GM12878 (cell line): ENCODE data around the gene BZW2.

ENCODE experiments used
- ATF3 ChIP-seq: IDR thresholded peaks from 2 replicates; pipeline ENCODE4 v1.6.1; 2011; ENCODE audit warnings: low read depth, mild to moderate bottlenecking, low read length, moderate library complexity, borderline replicate concordance; ENCODE audit errors: extremely low read depth
- CREM ChIP-seq: IDR thresholded peaks from 2 replicates; pipeline ENCODE4 v1.6.1; 2014; ENCODE audit warnings: antibody characterized with exemption, low read depth
- CTCF ChIP-seq, 3 experiments: IDR thresholded peaks in 2 of 3; conservative IDR thresholded peaks in 1 of 3; 2 replicates each; pipeline ENCODE4 v1.5.1; 2011; ENCODE audit warnings: low read depth in 3 of 3, low read length in 3 of 3, mild to moderate bottlenecking in 3 of 3, control low read depth in 2 of 3, moderate library complexity in 2 of 3, inconsistent platforms in 1 of 3, mixed read lengths in 1 of 3; ENCODE audit not compliant: control insufficient read depth in 2 of 3, insufficient read depth in 1 of 3; ENCODE audit errors: extremely low read depth in 1 of 3
- EP300 ChIP-seq, 2 experiments: fragments of 150-350 bp in 1 of 2; IDR thresholded peaks; 2 replicates each; pipeline ENCODE4 v1.6.1; 2011 to 2012; ENCODE audit warnings: low read depth in 2 of 2, low read length in 2 of 2, borderline replicate concordance in 1 of 2, improper control_type of control experiment in 1 of 2, inconsistent platforms in 1 of 2; ENCODE audit not compliant: control insufficient read depth in 1 of 2
- EZH2 ChIP-seq: IDR thresholded peaks from 2 replicates; pipeline ENCODE4 v1.6.1; 2012; ENCODE audit warnings: low read depth, mild to moderate bottlenecking, control low read depth, inconsistent platforms, low read length, borderline replicate concordance; ENCODE audit not compliant: control insufficient read depth
- JUND ChIP-seq: IDR thresholded peaks from 2 replicates; pipeline ENCODE4 v1.6.1; 2012; ENCODE audit warnings: low read depth, mild to moderate bottlenecking, low read length, improper control_type of control experiment, moderate library complexity
- NFIC ChIP-seq: IDR thresholded peaks from 2 replicates; pipeline ENCODE4 v1.6.1; 2012; ENCODE audit warnings: low read depth, mild to moderate bottlenecking, inconsistent platforms, low read length, moderate library complexity
- POLR2AphosphoS5 ChIP-seq: IDR thresholded peaks from 2 replicates; pipeline ENCODE4 v1.6.1; 2011; ENCODE audit warnings: mild to moderate bottlenecking, low read length, inconsistent platforms
- TAF1 ChIP-seq: IDR thresholded peaks from 2 replicates; pipeline ENCODE4 v1.6.1; 2011; ENCODE audit warnings: mild to moderate bottlenecking, low read depth, low read length, borderline replicate concordance
- USF1 ChIP-seq: IDR thresholded peaks from 2 replicates; pipeline ENCODE4 v1.6.1; 2011; ENCODE audit warnings: borderline replicate concordance, low read depth, mild to moderate bottlenecking, moderate library complexity, mixed read lengths, low read length; ENCODE audit not compliant: insufficient read depth; ENCODE audit errors: extremely low read length
- USF2 ChIP-seq: IDR thresholded peaks from 2 replicates; pipeline ENCODE4 v1.6.1; 2011; ENCODE audit warnings: low read depth, low read length, improper control_type of control experiment, borderline replicate concordance
- ZZZ3 ChIP-seq: IDR thresholded peaks from 2 replicates; pipeline ENCODE4 v1.6.1; 2011; ENCODE audit warnings: low read depth; ENCODE audit not compliant: control insufficient read depth, insufficient read length

- no peak for TF ChIP-seq ZZZ3
- TF ChIP-seq ATF3 = no peak
- no peak for TF ChIP-seq TAF1
- no peak for TF ChIP-seq EZH2
- no peak for TF ChIP-seq EP300 (IDR thresholded peaks at IDR 0.05; ENCODE audit: borderline replicate concordance in 1 of 2, control insufficient read depth in 1 of 2, low read depth in 2 of 2, low read length in 2 of 2)
- no peak for TF ChIP-seq POLR2AphosphoS5
- no peak for TF ChIP-seq JUND
- no peak for TF ChIP-seq USF2
- no peak for TF ChIP-seq CREM
- TF ChIP-seq CTCF (IDR thresholded peaks at IDR 0.05 in 2 of 3, conservative IDR thresholded peaks at IDR 0.05 in 1 of 3; ENCODE audit: control insufficient read depth in 2 of 3, extremely low read depth in 1 of 3, insufficient read depth in 1 of 3, low read depth in 3 of 3, low read length in 3 of 3) = no peak
- no peak for TF ChIP-seq USF1
- TF ChIP-seq NFIC = no peak
Measured at GRCh38 chr7:16626388-16626787, 19.6 kb upstream of the BZW2 start.
